ENCODE results near the gene SLN.

SLN gene

DNA sequence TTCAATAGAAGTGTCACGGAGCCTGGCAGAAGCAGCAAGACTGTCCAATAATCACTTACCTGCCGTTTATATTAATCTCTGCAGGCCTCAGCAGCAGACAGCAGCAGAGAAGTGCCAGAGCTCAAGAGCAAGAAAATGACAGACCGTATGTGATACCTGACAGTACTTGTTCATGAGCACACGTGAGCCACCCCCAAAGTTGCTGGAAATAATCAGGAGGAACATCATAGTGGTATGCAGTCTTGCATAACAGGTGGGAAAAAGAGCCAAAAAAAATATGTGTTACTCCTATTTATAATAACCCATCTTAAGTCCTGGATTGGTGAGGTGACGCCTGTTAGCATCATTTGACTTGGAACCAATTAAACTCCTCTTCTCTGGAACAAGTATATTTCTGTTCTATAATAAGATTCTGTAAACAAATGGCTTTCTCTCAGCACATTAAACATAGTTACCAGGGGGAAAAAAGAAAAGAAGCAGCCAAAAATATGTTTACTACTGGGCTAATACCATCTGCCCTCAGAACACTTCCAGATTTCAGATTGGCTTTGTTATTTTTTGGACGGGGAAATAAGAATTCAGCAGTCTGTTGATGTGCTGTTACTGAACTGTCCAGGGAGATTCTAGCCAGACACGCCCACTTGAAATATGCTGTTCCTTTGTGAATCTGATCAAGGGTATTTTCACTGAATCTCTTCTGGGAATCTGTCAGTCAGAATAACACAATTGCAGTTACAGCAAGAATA lies 7.9 kb upstream of the SLN start:
- no peak for DNase-seq (ENCODE audit: low read depth, low spot score)

- no peak for DNase-seq (ENCODE audit: low read depth, low spot score)
These were observed 7.2 kb upstream of the SLN start for GRCh38 chr11:107719073-107719472.

DNA sequence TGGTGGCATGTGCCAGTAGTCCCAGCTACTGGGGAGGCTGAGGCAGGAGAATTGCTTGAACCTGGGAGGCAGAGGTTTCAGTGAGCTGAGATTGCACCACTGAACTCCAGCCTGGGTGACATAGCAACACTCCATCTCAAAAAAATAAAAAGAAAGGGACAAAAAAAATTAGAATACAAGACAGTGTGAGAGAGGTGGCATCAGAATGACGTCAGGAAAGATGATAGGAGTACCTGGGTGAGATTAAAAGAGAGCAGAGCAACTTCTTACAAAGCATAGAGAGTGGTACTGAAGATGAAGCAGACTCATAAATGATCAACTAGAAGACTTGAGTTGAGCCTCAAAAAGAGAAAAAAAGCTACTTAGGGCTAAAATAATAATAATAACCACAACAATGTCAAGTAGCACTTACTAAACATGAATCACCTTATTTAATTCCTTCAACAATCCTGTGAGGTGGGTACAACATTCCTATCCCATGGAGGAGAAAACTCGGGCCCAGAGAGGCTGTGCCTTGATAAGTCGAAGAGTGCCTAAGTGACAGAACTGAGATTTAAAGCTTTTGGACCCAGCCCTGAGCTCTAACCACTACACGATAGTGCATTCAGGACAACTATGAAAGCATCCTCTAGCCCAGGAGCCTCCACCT lies 5.2 kb upstream of the SLN start:
- DNase-seq (ENCODE audit: low read depth, low spot score): no peak

GRCh38 chr11:107713009-107713408 lies 1.2 kb upstream of the SLN start:
- no peak for DNase-seq (ENCODE audit: low read depth, low spot score)

DNA sequence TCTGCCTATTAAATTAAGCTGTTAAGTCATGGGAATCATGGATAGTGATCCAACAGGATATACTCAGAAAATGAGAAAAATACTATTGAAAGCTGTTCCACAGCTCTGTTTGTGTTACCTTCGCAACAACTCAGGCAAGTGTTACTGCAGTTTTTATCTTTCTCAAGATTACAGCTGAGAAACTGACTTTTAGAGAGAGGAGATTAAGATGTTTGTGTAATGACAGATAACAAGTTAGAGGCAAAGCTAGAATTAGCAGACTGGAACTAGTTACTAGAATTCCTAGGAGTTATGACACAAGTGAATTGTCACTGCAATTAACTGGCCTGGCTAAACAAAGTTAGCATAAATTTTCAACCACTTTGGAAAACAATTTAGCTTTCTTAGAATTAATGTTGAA lies 1.6 kb downstream of the SLN start:
- no peak for DNase-seq (ENCODE audit: low read depth, low spot score)

DNA sequence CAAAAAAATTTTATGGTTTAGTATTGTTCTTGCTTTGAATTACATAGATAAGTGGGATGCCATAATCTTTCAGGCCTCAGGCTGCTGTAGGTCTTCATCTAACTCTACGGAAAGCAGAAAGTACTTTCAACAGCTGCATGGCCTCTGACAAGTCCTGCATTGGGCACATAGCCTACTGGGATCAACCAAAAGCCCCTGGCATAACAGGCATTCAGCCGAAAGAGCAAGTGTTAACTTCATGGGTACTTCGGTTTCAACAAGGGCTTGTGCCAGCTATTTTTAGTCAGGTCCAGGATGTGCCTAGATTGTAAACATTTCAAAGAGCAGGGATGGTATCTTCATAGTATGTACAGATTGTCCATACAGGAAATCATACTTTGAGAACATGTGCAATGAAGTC lies 3.1 kb downstream of the SLN start:
- DNase-seq (ENCODE audit: low read depth, low spot score): no peak

GRCh38 chr11:107707807-107708206 lies 4.0 kb downstream of the SLN start:
- no peak for DNase-seq (ENCODE audit: low read depth, low spot score)

- no peak for DNase-seq (ENCODE audit: low read depth, low spot score)
These were observed 4.6 kb downstream of the SLN start for GRCh38 chr11:107707215-107707671.

GRCh38 chr11:107706531-107706930 lies 5.3 kb downstream of the SLN start:
- DNase-seq (ENCODE audit: low read depth, low spot score): no peak

- no peak for DNase-seq (ENCODE audit: low read depth, low spot score)
These were observed 6.8 kb downstream of the SLN start for GRCh38 chr11:107705027-107705426.

- DNase-seq (ENCODE audit: low read depth, low spot score): no peak
These were observed 7.4 kb downstream of the SLN start for GRCh38 chr11:107704451-107704850.

- DNase-seq (ENCODE audit: low read depth, low spot score): no peak
These were observed 9.1 kb downstream of the SLN start for GRCh38 chr11:107702723-107703122.

DNA sequence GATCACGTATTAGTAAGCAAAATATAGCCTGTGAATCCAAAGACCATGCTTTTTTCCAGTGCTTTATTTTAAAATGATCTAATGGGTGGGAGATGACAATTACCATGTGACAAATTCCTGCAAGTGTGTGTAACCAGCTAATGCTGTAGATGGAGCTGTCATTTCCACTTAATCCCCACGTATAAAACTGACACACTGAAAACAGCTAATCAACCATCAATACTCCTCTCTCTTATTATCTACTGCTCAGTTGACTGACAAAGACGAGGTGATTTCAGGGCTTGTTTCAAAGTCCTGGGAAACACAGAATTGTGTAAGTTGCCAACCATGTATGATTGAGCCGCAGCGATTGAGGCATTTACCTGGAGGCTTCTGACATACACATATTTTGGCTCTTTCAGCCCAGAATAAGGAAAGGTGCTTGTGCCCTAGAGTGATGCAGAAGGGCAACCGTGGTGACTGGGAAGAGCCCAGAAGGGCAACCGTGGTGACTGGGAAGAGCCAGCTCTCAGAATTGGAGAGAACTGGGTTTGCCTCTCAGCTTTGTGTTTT lies 9.7 kb downstream of the SLN start:
- no peak for DNase-seq (ENCODE audit: low read depth, low spot score)

DNA sequence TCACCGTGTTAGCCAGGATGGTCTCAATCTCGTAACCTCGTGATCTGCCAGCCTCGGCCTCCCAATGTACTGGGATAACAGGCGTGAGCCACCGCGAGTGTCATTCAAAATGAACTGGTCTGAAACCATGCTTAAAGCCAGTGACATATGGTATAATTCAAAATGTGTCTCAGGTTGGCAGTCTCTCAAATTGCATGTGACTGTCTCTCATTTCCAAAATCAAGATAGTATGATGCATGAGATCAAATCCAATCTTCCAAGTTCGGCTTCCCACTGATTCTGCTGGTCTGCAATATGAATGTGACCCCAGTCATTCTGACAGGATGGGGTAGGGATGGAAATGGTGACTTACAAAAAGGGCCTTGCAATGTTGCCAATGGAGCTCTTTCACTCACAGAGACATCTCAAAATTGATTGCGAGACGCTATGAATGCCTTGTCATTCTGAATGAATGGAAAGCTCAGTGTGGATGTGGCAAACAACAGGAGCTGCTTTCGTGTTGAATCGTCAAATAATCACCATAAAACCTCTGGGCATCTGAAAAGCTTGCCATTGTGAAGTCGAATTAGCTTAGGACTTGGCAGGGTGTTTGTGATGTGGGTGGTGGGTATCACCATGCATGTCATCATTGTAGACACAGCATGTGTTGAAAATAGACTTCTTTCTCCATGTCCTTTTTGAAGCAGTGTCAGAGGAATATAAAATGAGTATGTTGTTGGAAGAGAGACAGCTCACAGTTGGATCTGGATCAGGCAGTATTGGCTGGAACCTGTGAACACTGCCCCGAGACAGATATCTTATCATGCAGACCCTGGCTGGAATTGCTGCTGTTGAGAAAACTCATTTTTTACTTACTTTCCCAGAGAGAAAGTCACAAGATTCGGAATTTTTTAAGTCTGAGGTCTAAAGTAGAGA lies 12.2 kb downstream of the SLN start:
- no peak for DNase-seq (ENCODE audit: low read depth, low spot score)

GRCh38 chr11:107697291-107697690 lies 14.6 kb downstream of the SLN start:
- DNase-seq (ENCODE audit: low read depth, low spot score): no peak

- DNase-seq (ENCODE audit: low read depth, low spot score): peak; percentile 37
These were observed 15.7 kb downstream of the SLN start for GRCh38 chr11:107696140-107696539.

GRCh38 chr11:107695446-107695845 lies 16.4 kb downstream of the SLN start:
- DNase-seq (ENCODE audit: low read depth, low spot score): no peak

- no peak for DNase-seq (ENCODE audit: low read depth, low spot score)
These were observed 20.7 kb downstream of the SLN start for GRCh38 chr11:107691000-107691750.

DNA sequence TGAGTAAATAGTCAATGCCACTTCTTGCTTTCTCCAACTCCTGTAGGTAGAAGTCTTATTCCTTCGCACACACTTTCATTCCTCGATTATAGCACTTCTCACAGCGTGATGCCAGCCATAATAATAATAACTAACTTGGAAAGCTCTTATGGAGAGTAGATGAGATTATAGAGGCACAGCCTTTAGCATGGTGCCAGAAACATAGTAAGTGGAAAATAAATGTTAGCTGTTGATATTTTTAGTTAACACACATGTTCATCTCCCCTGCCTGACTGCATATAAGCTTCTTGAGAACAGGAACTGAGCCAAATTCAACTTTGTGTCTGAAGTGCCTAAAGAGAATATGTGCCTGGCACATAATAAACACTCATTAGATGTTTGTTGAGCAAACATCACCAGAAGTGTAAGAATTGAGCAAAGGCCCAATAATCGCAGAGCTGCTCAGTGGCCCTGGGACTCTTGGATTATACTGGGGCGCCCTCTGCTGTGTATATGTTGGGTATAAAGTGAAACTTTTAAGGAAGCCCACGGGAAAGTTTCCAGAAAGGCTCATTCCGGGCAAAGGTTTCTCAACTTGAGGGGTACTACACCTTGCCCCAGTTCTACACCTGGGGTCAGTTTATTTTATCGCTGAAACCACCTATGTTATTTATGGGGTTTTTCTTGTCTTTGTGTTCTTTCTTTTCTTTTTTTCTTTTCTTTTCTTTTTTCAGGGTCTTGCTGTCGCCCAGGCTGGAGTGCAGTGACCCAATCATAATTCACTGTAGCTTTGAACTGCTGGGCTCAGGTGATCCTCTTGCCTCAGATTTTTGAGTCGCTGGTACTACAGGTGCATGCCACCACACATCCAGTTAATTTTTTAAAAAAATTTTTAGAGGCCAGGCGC lies 22.3 kb downstream of the SLN start:
- peak; percentile 7 for DNase-seq (ENCODE audit: low read depth, low spot score)

DNA sequence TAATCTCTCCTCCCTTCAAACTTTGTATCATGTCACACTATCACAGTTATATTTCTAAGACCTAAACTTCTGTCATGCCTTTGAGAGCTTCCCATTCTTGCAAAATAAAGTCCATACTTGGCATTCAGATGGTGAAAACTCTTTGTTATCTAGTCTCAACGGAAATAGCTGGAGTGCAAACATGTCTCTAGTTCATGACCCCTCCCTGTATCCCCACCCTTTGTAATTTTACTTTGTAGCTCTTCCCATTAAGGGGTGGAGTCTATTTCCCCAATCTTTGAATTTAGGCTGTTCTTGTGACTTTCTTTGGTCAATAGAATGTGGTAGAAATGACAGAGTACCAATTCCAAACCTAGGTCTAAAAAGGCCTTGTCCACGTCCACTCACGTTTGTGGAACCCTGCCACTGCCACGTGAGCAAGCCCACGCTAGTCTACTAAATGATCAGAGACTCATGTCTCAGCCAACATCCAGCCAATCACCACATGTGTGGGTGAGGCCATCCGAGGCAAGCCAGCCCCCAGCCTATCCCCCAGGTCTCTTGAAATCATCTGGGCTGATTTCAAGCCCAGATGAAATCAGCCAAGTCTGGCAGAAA lies 23.4 kb downstream of the SLN start:
- no peak for DNase-seq (ENCODE audit: low read depth, low spot score)

All from brain pericyte (primary cell).